RCC 7860 (cell line): ENCODE data around the gene CTBP2.

ENCODE experiments used
- DNase-seq: peaks from one replicate; pipeline ENCODE4 v3.0.0-alpha.2; 2015; ENCODE audit warnings: low spot score
- FAIRE-seq: peaks from 2 replicates; lab custom pipeline; 2012; peaks lifted over from hg19 to GRCh38; lab: Jason Lieb, UNC

The CTBP2 gene

DNA sequence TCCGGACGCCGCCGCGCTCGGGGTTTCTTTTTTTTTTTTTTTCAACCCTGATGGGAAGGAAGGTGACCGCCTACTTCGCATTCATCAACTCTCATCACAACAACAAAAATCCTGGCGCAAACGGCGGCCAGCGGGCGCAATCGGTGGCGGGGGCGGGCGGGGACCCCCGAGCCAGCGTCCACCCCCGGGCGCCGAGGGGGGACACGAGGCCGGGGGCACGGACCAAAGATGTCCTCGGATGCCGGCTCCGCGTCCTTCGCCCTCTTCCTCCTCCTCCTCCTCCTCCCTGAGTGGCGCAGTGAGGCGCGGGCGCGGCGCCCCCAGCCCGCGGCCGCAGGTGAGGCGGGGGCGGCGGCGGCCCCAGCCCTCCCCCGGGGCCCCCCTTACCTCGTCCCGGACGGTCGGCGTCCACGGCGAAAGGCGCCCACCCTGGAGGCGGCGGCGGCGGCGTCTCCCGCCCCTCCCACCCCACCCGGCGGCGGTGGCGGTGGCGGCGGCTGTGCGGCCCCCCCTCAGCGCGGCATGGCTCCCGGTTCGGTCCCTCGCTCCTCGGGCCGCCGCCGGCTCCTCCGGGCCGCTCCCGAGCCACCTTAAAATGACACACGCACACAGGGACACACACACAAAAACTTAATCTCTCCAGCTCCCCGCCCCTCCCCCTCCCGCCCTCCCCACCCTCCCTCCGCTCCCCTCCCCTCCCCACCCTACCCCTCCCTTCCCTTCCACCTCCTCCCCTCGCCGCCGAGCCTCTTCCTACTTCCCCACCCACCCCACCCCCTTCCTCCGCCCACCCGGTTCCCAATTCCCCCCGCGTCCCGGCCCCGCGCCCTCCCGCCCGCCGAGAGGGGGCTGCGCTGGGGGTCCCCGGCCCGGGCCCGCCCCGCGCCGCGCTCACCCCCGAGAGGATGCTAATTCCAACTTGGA lies at the start of gene CTBP2:
TSS of gene CTBP2 (minus strand) at position 632 of the 924 bp plus-strand sequence.
- DNase-seq (peak; percentile 54), FAIRE-seq (no peak)

DNA sequence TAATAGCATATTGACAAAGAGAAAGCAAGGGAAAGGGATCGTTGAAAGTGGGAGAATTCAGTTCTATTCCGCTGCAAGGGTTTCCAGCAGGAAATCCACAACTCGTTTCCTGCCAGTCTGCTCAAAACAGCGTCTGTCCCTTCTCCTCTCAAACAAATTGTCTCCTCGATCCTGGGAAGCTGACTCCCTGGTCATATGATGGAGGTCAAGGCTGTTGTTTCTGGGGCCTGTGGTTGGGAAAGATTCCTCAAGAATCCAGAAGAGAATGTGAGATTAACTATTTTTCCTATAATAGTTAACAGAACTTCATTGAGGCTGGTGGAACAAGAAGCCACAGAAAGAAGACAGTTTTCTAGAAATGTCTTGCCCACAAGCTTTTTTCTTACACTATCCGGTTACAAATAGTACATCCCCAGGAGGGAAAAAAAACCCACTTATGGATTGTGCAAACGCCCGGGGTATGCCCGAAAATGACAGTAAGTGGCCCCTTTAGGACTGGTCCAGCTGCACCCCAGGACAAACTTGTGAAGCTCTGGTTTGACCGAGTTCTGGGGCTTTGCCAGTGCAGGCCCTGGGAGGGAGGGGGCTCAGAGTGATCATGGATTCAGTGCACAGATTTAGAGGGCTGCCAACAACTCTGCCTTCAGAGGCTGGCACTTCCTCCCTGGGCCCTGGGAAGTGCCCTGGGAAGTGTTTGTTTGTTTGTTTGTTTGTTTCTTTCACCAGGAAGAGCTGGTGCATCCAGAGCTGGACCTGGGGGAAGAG lies 49.4 kb upstream of the CTBP2 start:
- FAIRE-seq = peak; percentile 95
- DNase-seq = peak; percentile 67

DNA sequence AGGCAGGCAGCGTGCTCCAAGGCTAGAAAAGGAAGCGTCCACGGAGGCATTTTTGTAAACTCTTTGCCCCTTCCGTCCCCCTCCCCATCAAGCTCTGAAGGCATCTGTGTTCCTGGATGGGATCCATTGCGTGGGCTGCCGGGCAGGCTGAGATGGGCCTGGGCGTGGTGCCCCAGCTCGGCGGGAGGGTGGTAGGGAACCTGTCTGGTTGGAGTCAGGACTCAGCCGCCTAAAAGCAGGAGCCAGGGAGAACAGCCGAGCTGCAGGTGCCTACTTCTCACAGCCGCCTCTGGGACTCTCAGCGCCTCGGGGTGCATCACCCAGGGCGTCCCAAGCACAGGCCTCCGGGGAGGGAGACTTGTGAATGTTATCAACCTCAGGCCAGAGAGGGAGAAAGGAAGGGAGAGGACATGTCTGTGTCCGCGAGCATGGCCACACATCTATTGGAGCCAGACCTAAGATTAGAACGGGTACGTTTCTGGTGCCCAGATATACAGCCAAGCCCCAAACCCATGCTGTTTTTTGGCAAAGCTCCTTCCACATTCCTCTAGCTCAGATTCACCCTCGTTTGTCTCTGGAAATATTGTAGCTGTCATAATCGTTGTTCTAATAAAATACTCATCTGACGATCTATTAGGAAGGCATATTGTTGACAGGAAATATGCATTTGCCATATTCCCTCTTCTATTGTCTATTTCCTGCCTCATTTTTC lies 48.6 kb upstream of the CTBP2 start:
- no peak for FAIRE-seq
- DNase-seq = no peak

DNA sequence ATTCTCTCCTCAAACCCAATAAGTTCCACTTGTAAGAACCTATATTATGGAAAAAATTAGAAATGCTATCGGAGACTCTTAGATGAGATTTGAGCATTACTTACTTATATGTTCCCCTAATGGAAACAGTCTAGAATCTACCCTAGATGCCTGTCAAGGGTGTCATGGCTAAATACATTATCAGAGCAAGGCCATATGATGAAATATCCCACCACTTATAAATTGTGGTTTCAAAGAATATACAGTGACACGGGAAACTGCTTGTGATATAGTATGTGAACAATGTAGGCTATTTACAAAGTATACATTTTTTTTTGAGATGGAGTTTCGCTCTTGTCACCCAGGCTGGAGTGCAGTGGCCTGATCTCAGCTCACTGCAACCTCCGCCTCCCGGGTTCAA lies 46.3 kb upstream of the CTBP2 start:
- FAIRE-seq (no peak), DNase-seq (no peak)

DNA sequence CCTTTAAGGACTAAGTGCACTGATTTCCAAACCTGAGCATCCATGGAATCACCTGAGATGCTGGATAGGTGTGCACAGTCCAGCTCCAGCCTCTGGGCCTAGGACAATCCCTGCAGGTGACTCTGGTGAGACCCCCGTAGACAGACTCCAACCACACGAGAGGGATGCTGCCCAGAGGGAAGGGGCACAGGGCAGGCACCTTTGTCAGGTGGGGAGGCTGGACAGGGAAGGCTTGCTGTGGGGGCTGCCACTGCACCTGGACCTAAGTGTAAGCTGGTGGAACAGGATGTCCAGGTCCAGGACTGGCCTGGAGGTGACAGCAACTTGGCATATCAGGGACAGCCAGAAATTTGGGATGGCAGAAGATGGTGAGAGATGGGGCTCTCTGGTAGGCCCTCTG lies 45.1 kb upstream of the CTBP2 start:
- no peak for FAIRE-seq
- DNase-seq = no peak

DNA sequence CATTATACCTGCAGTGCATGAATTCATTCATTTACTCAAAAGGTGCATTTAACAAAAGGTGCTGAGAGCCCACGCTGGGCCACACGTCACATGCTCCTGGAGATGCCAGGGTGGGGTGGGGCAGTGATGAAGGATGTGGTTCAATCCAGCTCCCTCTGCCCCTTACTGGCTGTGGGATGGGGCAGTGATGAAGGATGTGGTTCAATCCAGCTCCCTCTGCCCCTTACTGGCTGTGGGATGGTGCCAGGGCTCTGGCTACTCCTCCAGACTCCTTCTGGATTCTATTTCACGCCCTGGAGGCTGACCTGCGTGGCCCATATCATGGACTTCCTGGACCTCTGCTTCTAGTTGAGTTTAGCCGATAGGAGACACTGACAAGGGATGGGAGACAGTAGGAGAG lies 44.0 kb upstream of the CTBP2 start:
- no peak for DNase-seq

DNA sequence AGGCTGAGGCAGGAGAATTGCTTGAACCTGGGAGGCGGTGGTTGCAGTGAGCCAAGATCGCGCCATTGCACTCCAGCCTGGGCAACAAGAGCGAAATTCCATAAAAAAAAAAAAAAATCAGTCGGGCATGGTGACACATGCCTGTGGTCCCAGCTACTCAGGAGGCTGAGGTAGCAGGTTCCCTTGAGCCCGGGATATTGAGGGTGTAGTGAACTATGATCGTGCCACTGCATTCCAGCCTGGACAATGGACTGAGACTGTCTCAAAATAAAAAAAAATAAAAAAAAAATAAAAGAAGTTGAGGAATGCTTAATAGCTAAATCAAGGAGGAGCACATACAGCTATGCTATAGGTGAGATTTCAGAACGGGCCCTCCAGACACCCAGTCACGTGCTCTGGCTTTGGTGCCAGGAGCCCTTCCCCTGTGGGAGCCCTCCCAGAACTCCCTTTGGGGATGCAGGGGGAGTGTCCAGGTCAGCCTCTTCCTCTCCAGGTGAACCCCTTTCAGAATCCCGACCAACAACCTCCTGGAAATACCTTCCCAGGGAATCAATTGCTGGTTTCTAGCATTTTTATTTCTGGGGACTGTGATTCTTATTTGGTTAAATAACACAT lies 42.9 kb upstream of the CTBP2 start:
- FAIRE-seq (no peak), DNase-seq (peak; percentile 9)

More for the DNA sequence above, 44.0 kb upstream of the CTBP2 start:
- FAIRE-seq = no peak

DNA sequence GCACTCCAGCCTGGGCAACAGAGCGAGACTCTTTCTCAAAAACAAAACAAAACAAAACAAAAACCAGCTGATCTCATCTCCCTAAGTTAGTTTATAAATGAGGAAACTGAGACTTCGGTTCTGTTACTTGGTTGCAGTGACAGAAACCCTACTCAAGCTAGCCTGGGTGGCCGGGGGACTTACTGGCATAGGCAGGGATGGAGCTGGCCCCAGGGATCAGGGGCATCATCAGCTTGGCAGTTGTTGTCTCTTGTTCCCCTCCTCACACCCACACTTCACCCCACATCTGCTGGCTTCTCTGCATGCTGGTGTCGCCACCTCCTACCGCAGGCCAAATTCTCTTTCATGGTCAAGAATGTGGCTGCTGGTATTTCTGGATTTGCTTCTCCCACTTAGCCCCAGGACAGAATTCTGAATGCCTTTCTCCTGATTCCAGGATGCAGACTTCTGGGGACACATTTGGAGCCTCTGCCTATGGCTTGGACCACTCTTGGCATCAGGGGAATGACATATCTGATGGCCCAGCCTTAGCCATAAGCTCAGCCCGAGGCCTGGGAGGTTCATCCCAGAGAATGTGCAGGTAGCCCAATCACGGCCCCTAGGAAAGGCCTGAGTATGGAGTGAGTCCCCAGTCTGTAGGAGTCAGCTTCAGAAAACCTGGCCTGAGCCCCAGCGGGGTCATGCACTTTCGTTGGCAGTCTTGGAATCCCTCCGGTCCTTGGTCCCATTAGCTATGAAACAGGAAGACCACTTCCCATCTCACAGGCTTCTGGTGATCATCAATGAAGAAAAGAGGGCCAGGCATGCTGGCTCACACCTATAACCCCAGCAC lies 41.6 kb upstream of the CTBP2 start:
- no peak for FAIRE-seq
- DNase-seq = no peak

DNA sequence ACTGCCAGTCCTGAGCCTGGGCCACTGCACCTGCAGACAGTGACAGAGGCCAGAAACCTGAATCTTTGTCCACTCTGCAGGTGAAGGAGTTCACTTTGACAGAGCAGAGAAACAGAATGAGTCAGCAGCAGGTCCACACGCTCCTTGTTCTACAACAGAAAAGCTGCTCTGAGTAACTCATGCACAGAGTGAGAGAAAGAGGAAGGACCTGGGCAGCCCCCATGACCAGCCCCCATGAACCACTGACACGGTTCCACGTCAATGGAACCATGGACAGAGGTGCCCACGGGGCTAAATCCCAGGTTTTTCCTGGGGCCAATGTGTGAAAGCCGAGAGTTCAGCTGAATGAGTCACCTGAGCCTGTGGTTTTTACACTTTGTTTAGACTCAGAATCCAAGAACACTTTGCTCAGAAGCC lies 40.8 kb upstream of the CTBP2 start:
- DNase-seq (peak; percentile 74), FAIRE-seq (peak; percentile 88)

DNA sequence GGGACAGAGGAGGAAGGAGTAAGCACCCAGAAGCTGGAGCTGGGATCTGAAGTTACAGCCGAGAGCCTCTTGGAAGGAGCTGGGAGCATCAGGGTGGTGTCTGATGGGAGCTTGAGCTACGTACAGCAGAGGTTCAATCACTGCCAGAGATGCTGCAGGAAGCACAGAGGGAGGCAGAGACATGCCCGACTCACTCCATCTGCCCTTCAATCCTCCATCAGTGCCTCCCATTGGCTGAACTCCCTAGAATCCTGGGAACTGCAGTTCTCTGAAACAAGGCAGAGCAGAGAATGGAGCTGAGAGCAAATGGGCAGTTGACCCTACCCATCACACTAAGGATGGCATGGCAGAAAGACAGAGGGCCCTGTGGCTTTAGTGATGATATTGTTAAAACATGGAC lies 40.0 kb upstream of the CTBP2 start:
- no peak for DNase-seq
- FAIRE-seq = no peak

DNA sequence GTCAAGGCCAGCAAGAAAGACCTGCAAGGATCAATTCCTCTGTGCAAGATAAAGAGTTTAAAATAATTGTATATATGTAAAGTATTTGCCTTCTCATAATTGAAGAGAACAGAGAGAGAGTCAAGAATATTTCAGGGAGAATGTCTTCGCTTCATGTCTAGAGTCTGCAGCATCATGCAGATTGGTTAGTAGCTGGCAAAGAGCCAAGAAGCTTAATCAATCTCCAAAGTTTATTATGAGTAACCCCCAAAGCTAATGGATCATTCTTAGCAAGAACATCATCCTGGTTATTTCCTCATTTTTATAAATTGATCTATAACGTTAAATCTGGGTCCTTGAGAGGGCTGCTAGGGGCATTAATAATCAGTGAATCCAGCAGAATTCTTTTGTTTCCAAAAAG lies 38.9 kb upstream of the CTBP2 start:
- DNase-seq (no peak), FAIRE-seq (no peak)

DNA sequence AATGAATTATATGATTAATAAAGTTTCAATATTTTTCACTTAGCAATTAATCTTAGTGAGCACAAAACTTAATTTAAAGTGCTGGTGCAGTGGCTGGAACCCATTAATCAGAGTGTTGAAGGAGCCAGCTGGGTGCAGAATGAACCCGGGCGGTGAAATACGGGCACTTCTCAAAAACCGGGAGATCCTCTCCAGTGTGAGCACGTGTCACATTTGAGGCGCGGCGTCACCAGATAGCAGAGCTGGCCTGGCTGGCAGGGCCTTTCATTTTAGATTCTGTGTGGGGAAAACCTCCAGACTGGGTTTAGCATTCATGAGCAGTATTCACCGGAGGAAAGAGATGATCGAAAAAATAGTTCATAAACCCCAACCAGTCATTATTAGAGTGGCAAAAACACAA lies 34.5 kb upstream of the CTBP2 start:
- DNase-seq (no peak), FAIRE-seq (no peak)

DNA sequence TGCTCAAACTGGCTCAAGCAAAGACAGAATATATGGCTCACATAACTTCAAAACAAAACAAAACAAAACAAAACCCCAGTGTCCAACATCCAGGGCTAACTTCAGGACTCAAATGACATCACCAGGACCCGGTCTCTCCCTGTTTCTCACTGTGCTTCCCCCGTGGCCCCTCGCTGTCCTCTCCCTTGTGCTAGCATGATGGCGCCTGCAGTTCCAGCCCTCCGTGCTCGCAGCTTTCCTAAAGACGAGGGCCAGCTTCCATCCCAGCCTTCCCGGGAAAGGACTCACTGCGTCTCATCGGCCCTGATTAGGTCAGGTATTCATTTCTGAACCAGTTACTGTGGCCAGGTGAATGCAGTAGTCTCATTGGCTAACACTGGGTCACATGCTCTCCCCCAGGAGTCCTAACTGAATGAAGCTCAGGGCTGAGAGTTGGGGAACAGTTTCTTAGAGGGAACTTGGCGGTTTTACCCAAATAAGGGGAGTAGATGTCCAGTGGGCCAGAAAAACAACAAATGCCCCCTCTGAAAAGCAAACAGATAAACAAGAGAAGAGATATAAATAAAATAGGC lies 33.0 kb upstream of the CTBP2 start:
- DNase-seq (no peak), FAIRE-seq (no peak)

DNA sequence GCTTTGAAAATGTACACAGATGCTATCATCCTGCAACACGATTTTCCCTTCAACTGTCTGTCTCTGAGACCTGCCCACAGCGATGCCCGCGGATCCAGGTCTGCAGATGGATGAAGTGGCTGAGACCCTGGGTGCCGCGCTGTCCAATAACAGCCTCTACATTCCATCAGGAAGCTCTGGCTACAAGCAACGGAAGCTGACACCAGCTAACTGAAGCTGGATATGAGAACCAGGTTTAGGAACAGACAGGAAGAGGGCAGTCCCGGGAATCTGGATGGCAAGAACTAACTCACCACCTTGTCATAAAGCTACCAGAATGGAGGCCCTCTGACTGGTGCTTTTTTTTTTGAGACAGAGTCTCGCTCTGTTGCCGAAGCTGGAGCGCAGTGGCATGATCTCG lies 32.3 kb upstream of the CTBP2 start:
- no peak for FAIRE-seq
- DNase-seq = no peak

DNA sequence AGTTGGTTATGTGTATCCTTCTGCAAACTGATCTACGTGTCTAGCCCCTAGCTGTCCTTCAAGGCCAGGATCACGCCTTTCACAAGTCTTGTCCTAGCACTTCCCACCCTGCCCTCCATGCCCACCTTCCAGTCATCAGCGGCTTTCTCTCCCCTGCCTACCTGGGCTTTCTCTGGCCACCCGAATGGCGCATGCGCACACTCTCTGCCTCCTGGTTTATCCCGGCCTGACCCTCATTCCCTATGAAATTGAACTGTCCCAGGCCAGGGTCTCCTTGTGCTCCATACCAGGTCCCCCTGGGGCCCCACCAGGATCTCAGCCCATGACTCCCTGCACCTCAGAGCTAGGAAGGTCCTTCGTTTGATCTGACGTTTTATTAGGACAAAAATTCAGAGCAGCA lies 31.6 kb upstream of the CTBP2 start:
- FAIRE-seq = no peak
- no peak for DNase-seq

DNA sequence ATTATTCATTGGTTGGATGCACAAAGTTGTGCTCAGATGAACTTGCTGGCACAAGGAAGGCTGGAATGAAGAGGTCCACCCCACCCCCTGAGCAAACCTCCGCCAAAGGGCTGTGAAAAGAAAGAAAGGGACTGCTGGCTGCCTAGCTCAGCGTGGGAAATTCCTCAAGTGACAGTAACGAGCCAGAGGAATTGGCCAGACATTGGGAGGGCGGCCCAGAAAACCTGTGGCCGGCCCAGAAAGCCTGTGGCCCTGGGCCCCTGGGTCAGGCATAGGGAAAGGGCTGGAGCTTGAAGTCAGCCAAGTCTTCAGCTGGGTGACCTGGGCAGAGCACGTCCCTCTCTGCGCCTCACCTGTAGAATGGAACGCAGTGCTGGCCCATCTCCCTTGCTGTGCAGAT lies 30.6 kb upstream of the CTBP2 start:
- FAIRE-seq (no peak), DNase-seq (no peak)

DNA sequence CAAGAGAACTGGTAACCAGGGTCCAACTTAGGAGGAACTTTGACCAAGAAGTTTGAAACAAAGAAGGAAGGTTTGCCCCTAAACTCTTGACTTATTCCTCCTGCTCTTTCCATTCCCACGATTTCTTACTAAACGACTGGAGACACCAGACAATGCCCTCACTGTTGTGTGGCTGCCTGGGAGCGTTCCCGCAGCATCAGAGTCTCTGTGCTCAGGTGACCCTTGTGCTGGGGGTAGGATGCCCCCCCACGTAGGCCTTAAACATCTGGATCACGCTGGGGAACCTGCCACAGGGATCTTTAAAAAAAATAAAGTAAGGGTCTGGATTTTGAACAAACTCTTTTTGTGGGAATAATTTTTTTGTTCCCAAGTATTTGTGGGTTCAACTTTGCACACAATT lies 30.1 kb upstream of the CTBP2 start:
- DNase-seq = no peak
- no peak for FAIRE-seq

DNA sequence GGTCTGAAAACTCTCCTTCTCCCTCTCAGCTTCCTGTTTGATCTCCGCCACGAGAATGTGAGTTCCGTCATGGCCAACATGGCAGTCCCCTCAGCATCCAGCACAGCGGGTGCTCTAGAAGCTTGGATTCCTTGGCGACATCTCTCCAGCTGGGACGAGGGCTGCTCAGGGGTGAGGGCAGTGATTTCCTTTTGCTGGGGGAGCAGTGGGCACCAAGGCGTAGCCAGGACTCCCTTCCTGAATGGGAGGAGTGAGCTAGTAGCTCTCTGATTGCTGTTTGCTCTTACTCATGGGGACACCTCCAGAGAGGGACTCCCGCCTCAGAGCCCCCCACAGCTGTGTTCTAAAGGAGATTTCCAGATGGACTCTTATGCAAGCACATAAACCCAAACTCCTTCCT lies 28.8 kb upstream of the CTBP2 start:
- FAIRE-seq = no peak
- no peak for DNase-seq

DNA sequence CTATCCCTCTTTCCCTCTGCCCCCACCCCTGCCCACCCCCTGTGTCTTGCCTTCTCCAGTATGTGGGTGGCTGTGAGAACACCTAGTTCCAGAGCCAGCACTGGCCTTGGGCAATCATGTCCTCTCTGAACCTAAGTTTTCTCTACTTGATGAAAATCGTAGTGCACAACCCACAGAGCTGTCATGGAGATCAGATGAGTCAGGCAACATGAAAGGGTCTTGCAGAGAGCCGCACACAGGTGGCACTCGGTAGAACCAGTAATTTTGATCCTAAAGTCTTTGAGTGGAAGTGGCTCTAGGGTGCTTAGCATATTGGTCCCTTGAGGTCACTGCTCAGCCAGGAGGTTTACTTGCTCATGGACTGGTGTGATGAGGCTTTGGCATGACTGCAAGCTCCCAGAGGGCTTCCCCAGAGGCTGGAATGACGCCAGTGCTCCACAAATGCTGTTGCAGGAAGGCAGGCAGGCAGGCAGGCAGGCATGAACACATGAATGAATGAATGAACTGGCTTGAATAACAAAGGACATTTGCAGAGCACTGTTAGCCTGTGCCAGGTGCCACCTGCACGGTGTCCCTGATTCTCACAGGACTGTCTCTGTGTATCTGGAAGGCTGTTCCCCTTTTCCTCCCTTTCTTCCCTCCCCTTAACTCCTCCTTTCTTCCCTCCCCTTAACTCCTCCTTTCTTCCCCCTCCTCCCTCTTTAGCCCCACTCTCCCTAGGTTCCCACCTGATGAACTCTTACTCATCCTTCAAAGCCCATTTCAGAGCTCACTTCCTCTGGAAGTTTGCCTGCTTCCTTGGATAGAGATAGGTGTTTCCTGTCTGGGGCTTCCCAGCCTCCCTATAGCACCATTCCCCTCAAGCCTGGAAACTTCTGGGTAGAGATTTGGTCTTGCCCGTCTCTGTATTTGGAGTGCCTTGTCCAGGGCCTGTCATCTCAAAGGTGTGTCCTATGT lies 27.2 kb upstream of the CTBP2 start:
- FAIRE-seq (no peak), DNase-seq (no peak)
